Stomach smooth muscle (tissue), 2 donors: ENCODE measurements around the gene GPC5.

Source experiments
- H3K27ac ChIP-seq: one replicate; pipeline ENCODE4 v1.7.0; 2013; ENCODE audit warnings: mild to moderate bottlenecking, low read length, inconsistent platforms
- H3K27me3 ChIP-seq, 2 donors: one replicate each; pipeline ENCODE4 v1.7.0; 2013; ENCODE audit warnings: low read length in 2 of 2; ENCODE audit not compliant: insufficient read depth in 2 of 2, control insufficient read depth in 1 of 2
- H3K36me3 ChIP-seq, 2 donors: one replicate each; pipeline ENCODE4 v1.7.0; 2013; ENCODE audit warnings: low read length in 2 of 2; ENCODE audit not compliant: control insufficient read depth in 2 of 2, insufficient read depth in 2 of 2
- H3K4me1 ChIP-seq: one replicate; pipeline ENCODE4 v1.7.0; 2013; ENCODE audit warnings: low read length; ENCODE audit not compliant: control insufficient read depth, insufficient read depth
- H3K4me3 ChIP-seq, 2 donors: one replicate each; pipeline ENCODE4 v1.7.0; 2013; ENCODE audit warnings: low read length in 2 of 2
- H3K9ac ChIP-seq, 2 donors: one replicate each; pipeline ENCODE4 v1.7.0; 2013; ENCODE audit warnings: low read length in 2 of 2, mild to moderate bottlenecking in 1 of 2
- H3K9me3 ChIP-seq, 2 donors: one replicate each; pipeline ENCODE4 v1.7.0; 2013; ENCODE audit warnings: low read length in 2 of 2; ENCODE audit not compliant: control insufficient read depth in 2 of 2
- donor health status: healthy.
- donor health status: Pancreatic carcinoma.

Gene GPC5

DNA sequence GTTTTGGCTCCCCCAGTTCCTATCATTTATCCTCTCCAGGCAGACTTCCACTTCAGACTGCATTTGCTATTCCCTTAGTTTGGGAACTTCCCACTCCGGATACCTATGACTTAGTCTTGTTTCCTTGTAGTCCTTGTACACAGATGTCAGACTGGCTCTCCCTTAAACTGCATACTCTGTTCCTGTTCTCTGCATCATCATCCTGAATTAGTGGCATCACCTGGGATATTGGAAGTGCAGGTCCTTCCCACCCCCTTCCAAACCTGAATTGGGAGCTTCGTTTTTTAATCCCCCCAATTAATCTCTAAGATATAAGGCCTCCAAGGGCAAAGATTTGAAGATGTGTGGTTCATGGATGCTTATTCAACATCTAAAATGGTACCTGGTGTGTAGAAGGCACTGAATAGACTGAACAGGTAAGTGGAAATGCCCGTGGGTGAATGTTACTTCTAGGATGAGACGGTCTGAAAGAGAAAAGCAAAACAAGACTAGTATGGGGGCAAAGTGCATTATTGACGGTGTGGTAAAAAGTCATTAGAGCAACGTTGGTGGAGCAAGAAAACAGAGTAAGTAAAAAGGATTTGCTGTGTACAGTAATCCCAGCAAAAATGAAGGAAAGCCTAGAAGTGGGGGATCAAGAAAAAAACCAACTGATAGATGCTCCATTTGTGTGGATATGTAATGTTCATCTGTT, 41.4 kb upstream of the GPC5 start:
- H3K9me3 ChIP-seq, result no peaks in the 10 kb centered on the region
- no peaks in the 10 kb centered on the region for H3K27me3 ChIP-seq
- no peak overlapping the region for H3K9ac ChIP-seq
- no peaks in the 10 kb centered on the region for H3K4me1 ChIP-seq
- H3K4me3 ChIP-seq, result no peak overlapping the region
- no peak overlapping the region for H3K27ac ChIP-seq
- peaks cover 0 to 4% of the 10 kb centered on the region in 2 donors for H3K36me3 ChIP-seq

DNA sequence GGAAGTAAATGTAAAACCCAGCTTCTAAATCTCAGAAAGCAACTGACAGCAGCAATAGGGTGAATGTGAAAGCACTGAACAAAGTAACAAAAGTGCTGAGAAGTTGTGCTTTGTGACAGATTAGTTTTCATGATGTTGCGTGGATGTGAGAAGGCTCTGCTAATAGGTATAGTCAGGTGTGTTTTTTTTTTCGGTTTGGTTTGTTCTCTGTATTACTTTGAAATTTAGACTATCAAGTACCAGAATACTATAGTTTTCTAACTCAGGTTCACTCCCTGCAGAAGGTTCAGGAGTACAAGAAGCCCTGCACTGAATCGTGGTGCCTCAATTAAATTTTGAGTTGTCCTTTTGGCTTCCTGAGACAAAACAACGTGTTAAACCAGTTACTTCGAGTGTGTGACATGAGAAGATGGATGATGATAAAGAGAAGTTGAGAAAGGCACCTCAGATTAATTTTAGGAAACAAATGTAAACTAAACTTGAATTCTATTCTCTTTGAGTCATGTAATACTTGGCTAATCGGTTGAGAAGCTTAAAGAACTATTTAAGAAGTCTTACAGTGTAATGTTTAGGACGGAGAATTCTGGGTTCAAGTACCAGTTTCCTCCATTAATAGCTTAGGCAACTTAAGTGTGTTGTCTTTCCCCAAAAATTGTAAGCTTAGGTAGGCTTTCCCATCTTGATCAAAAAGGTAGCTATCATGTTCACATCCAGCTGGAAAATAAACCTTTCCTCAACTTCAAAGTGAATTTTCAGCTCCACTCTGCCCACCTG, 40.6 kb upstream of the GPC5 start:
- H3K9me3 ChIP-seq, result no peaks in the 10 kb centered on the region
- no peaks in the 10 kb centered on the region for H3K4me1 ChIP-seq
- peaks cover 0 to 4% of the 10 kb centered on the region in 2 donors for H3K36me3 ChIP-seq
- no peak overlapping the region for H3K9ac ChIP-seq
- no peak overlapping the region for H3K27ac ChIP-seq
- H3K4me3 ChIP-seq, result no peak overlapping the region
- H3K27me3 ChIP-seq, result no peaks in the 10 kb centered on the region

- no peak overlapping the region for H3K4me3 ChIP-seq
Observed at GRCh38 chr13:91358387-91358782, 40.0 kb upstream of the GPC5 start.

GRCh38 chr13:91359111-91359510, 39.3 kb upstream of the GPC5 start:
- H3K27ac ChIP-seq, result no peak overlapping the region
- peaks cover 0 to 4% of the 10 kb centered on the region in 2 donors for H3K36me3 ChIP-seq
- no peaks in the 10 kb centered on the region for H3K4me1 ChIP-seq
- no peaks in the 10 kb centered on the region for H3K9me3 ChIP-seq
- H3K27me3 ChIP-seq, result no peaks in the 10 kb centered on the region
- H3K4me3 ChIP-seq, result no peak overlapping the region
- H3K9ac ChIP-seq, result no peak overlapping the region

More at GRCh38 chr13:91358387-91358782, 40.0 kb upstream of the GPC5 start:
- H3K27me3 ChIP-seq, result no peaks in the 10 kb centered on the region
- H3K27ac ChIP-seq, result no peak overlapping the region
- H3K36me3 ChIP-seq, result peaks cover 0 to 4% of the 10 kb centered on the region in 2 donors
- H3K9me3 ChIP-seq, result no peaks in the 10 kb centered on the region
- no peak overlapping the region for H3K9ac ChIP-seq
- H3K4me1 ChIP-seq, result no peaks in the 10 kb centered on the region

DNA sequence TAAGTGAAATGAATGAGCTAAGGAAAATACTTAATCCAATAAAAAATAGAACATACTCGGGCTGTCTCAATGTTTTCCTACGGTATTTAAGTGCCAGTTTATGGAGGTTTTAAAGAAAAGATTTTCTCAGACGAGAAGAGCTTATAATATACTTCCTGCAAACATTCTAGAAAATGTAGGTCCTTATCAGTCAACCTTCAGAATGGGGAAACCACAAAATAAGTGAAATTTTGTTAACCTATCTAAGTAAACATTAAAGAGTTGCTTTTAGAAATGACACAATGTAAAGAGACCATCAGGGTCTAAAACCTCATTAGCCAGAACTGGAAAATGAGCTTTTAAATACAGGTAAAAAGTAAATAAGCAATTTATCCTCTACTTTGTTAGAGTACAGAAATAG, 38.8 kb upstream of the GPC5 start:
- Histone ChIP-seq H3K27me3 (no peaks in the 10 kb centered on the region), H3K9me3 (no peaks in the 10 kb centered on the region), H3K9ac (no peak overlapping the region), H3K36me3 (peaks cover 0 to 4% of the 10 kb centered on the region in 2 donors), H3K27ac (no peak overlapping the region), H3K4me3 (no peak overlapping the region), H3K4me1 (no peaks in the 10 kb centered on the region)

DNA sequence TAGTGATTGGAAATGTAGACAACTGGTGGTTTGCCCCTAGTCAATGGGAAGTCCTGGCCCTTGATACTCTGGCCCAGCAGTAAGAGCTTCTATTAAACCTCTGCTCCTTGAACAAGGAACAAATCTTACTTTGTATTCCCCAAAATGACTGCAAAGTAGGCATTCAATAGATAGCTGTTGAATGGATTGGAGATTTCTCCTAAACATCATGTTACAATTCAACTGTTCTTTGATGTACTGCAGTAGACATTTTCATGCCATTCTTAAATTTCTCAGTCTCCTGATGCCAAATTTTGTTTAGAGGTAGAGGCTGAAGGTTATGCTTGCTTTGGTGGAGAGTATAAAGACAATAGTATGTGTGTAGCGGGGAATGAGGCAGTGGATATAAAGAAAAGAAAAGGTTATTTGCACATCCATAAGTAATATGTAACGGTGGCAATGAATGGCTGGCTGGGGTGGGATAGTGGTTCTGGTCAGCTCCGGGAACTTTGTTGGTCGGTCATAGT, 38.1 kb upstream of the GPC5 start:
- no peak overlapping the region for H3K27ac ChIP-seq
- no peaks in the 10 kb centered on the region for H3K4me1 ChIP-seq
- H3K9ac ChIP-seq, result no peak overlapping the region
- no peak overlapping the region for H3K4me3 ChIP-seq
- H3K27me3 ChIP-seq, result no peaks in the 10 kb centered on the region
- H3K9me3 ChIP-seq, result no peaks in the 10 kb centered on the region
- H3K36me3 ChIP-seq, result peaks cover 0 to 4% of the 10 kb centered on the region in 2 donors

- Histone ChIP-seq H3K27me3 (no peaks in the 10 kb centered on the region), H3K4me1 (no peaks in the 10 kb centered on the region), H3K36me3 (no peaks in the 10 kb centered on the region), H3K9me3 (no peaks in the 10 kb centered on the region), H3K9ac (no peak overlapping the region), H3K4me3 (no peak overlapping the region), H3K27ac (no peak overlapping the region)
Observed at GRCh38 chr13:91361755-91362271, 36.6 kb upstream of the GPC5 start.

GRCh38 chr13:91362908-91363307, 35.5 kb upstream of the GPC5 start:
- Histone ChIP-seq H3K4me1 (no peaks in the 10 kb centered on the region), H3K9ac (no peak overlapping the region), H3K27ac (no peak overlapping the region), H3K9me3 (no peaks in the 10 kb centered on the region), H3K27me3 (no peaks in the 10 kb centered on the region), H3K4me3 (no peak overlapping the region), H3K36me3 (no peaks in the 10 kb centered on the region)

DNA sequence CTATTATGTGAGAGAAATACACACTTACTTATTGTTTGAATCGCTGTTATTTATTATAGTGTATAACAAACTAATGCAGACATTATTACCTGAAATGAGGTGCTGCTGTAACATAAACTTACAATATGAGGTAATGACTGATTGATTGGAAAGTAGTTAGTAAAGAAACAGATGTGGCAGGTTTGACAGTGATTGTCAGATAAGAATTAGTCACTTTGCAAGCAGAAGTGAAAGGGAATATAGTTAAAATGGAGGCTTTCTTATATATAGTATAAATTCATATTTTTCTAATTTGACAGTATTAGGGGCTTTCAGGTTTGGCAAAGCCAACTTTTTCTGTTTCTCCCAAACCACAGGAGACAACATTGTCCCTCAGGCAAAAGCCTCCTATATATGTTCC, 30.3 kb upstream of the GPC5 start:
- Histone ChIP-seq H3K27me3 (no peaks in the 10 kb centered on the region), H3K4me1 (no peaks in the 10 kb centered on the region), H3K9me3 (no peaks in the 10 kb centered on the region), H3K27ac (no peak overlapping the region), H3K9ac (no peak overlapping the region), H3K36me3 (no peaks in the 10 kb centered on the region), H3K4me3 (no peak overlapping the region)

DNA sequence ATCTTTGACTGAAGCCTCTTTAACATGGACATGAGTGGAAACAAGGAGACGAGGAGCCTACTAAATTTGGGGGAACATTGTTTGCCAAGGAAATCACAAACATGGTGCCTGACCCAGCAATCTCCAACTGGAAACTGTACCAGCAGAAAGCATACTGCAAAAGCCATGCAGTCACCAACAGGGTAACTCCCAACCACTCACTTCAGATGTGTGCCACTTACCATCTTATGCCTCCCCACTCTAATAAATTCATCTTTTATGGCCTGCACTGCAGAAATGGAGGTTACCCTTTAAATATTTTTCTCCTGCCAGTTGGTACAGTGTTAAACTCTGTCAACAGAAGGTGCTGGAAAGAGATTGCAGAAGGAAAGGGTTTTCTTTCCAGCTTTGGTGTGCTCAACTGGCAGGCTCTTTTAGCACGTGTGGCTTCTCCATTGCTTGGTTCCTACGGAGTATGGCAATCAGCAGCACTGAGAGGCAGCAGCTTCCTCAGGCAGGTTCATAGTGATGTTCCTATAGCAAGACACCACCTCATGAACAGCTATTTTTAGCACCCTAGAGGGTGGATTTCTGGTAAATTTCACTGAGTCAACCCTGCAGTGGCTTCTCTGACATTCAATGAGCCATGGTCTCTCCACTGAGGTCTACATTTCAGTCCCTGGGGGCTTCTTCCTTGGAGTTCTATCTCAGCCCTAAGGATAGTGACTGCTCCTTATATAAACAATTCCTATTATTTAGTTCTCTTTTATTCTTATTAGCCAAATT, 29.6 kb upstream of the GPC5 start:
- Histone ChIP-seq H3K27me3 (no peaks in the 10 kb centered on the region), H3K4me3 (no peak overlapping the region), H3K9ac (no peak overlapping the region), H3K4me1 (no peaks in the 10 kb centered on the region), H3K36me3 (no peaks in the 10 kb centered on the region), H3K9me3 (no peaks in the 10 kb centered on the region), H3K27ac (no peak overlapping the region)
